H1 (cell line): ENCODE measurements around the gene SIAH3. TPM values are rescaled to one million over a fixed set of nuclear protein-coding genes. Genes with fewer than 3 reads are reported as not detected.

Source experiments
- CTCF ChIA-PET: fragments of 300-600 bp; sonication (Branson Sonifier 250); formaldehyde crosslinking; loops from one replicate; lab custom pipeline; 2021; ENCODE audit not compliant: partially characterized antibody; lab: Charles Lee
- POLR2A ChIA-PET: fragments of 300-600 bp; sonication (Branson Sonifier 250); formaldehyde crosslinking; loops from one replicate; lab custom pipeline; 2021; ENCODE audit warnings: inconsistent platforms; ENCODE audit not compliant: partially characterized antibody; lab: Charles Lee
- DNase-seq, 2 experiments: peaks; one replicate each; pipeline versions ENCODE4 v3.0.0 to v3.0.0-alpha.2; 2010 to 2022; ENCODE audit warnings: low spot score in 2 of 2, low read depth in 1 of 2, mixed read lengths in 1 of 2
- FAIRE-seq: peaks from 2 replicates; lab custom pipeline; 2011; peaks lifted over from hg19 to GRCh38; lab: Jason Lieb, UNC
- H2AFZ ChIP-seq: 2 replicates; pipeline ENCODE4 v1.8.1; 2012; ENCODE audit warnings: low read length, inconsistent platforms
- H2AK5ac ChIP-seq: 2 replicates; pipeline ENCODE4 v1.6.1; 2013; ENCODE audit warnings: low read depth, low read length
- H2BK120ac ChIP-seq: replicated peaks from 2 replicates; pipeline ENCODE3; 2013; ENCODE audit warnings: low read depth, low read length, inconsistent platforms
- H2BK12ac ChIP-seq: 2 replicates; pipeline ENCODE4 v1.6.1; 2013; ENCODE audit warnings: low read depth, low read length
- H2BK15ac ChIP-seq: 2 replicates; pipeline ENCODE4 v1.6.1; 2013; ENCODE audit warnings: low read length
- H2BK20ac ChIP-seq: 2 replicates; pipeline ENCODE4 v1.6.1; 2013; ENCODE audit warnings: low read length
- H2BK5ac ChIP-seq: 2 replicates; pipeline ENCODE4 v1.6.1; 2013; ENCODE audit warnings: low read depth, low read length
- H3K14ac ChIP-seq: 2 replicates; pipeline ENCODE4 v1.6.1; 2013; ENCODE audit warnings: inconsistent platforms; ENCODE audit not compliant: insufficient read length
- H3K18ac ChIP-seq: 2 replicates; pipeline ENCODE4 v1.6.1; 2013; ENCODE audit warnings: low read length; ENCODE audit errors: extremely low read depth
- H3K23ac ChIP-seq: 2 replicates; pipeline ENCODE4 v1.6.1; 2013; ENCODE audit warnings: inconsistent platforms; ENCODE audit not compliant: insufficient read length
- H3K23me2 ChIP-seq: 2 replicates; pipeline ENCODE4 v1.6.1; 2013; ENCODE audit warnings: low read depth, low read length
- H3K27ac ChIP-seq: 2 replicates; pipeline ENCODE4 v1.6.1; 2011; ENCODE audit warnings: low read depth, low read length, inconsistent platforms
- H3K27me3 ChIP-seq, 4 experiments: replicated peaks in 1 of 4; 1 replicate in 1 of 4; 2 replicates in 3 of 4; pipeline versions ENCODE4 v1.6.1 to v1.8.1; 2011 to 2013; ENCODE audit warnings: low read length in 3 of 4, mild to moderate bottlenecking in 3 of 4, inconsistent platforms in 2 of 4, mixed read lengths in 2 of 4, moderate library complexity in 1 of 4; ENCODE audit not compliant: control insufficient read depth in 3 of 4, insufficient read depth in 3 of 4; ENCODE audit errors: extremely low read depth in 1 of 4
- H3K36me3 ChIP-seq, 4 experiments: 2 replicates each; pipeline versions ENCODE4 v1.6.1 to v1.8.1; 2011 to 2013; ENCODE audit warnings: mild to moderate bottlenecking in 4 of 4, low read length in 3 of 4, moderate library complexity in 2 of 4, control low read depth in 1 of 4, inconsistent platforms in 1 of 4; ENCODE audit not compliant: insufficient read depth in 4 of 4, control insufficient read depth in 2 of 4
- H3K4ac ChIP-seq: replicated peaks from 2 replicates; pipeline ENCODE3; 2013; ENCODE audit warnings: low read length, low read depth, mixed read lengths, inconsistent platforms; ENCODE audit not compliant: insufficient read length
- H3K4me1 ChIP-seq, 4 experiments: replicated peaks in 1 of 4; 1 replicate in 1 of 4; 2 replicates in 3 of 4; pipeline versions ENCODE4 v1.6.1 to v1.8.1; 2011 to 2013; ENCODE audit warnings: low read length in 3 of 4, inconsistent platforms in 2 of 4, mixed read lengths in 1 of 4; ENCODE audit not compliant: insufficient read depth in 4 of 4, control insufficient read depth in 3 of 4
- H3K4me2 ChIP-seq, 2 experiments: 2 replicates each; pipeline versions ENCODE4 v1.6.1 to v1.8.1; 2011 to 2013; ENCODE audit warnings: low read depth in 2 of 2, low read length in 2 of 2, control low read depth in 1 of 2, inconsistent platforms in 1 of 2, mild to moderate bottlenecking in 1 of 2; ENCODE audit not compliant: insufficient read depth in 1 of 2
- H3K4me3 ChIP-seq, 4 experiments: fragments of 200-600, 300-600 bp in 1 of 4; sonication (generic), shearing (Covaris generic), sonication (Bioruptor Twin) in 1 of 4; 2 replicates each; pipeline versions ENCODE4 v1.5.1 to v1.8.1; 2011 to 2016; ENCODE audit warnings: low read length in 4 of 4, low read depth in 3 of 4, control low read depth in 2 of 4, inconsistent platforms in 2 of 4, mild to moderate bottlenecking in 2 of 4, mixed read lengths in 1 of 4, moderate library complexity in 1 of 4; ENCODE audit not compliant: insufficient read depth in 2 of 4; ENCODE audit errors: extremely low read depth in 1 of 4
- H3K56ac ChIP-seq: replicated peaks from 2 replicates; pipeline ENCODE3; 2013; ENCODE audit warnings: low read depth, mild to moderate bottlenecking, mixed read lengths, low read length, inconsistent platforms; ENCODE audit not compliant: insufficient read length
- H3K79me1 ChIP-seq: 2 replicates; pipeline ENCODE4 v1.6.1; 2013; ENCODE audit warnings: low read depth, low read length, control low read depth
- H3K79me2 ChIP-seq, 2 experiments: 2 replicates each; pipeline versions ENCODE4 v1.6.1 to v1.8.1; 2012 to 2013; ENCODE audit warnings: low read length in 2 of 2, mild to moderate bottlenecking in 2 of 2, inconsistent platforms in 1 of 2; ENCODE audit not compliant: insufficient read depth in 2 of 2, control insufficient read depth in 1 of 2
- H3K9ac ChIP-seq, 4 experiments: replicated peaks in 1 of 4; 1 replicate in 1 of 4; 2 replicates in 3 of 4; pipeline versions ENCODE4 v1.6.1 to v1.8.1; 2011 to 2013; ENCODE audit warnings: low read depth in 3 of 4, low read length in 3 of 4, control low read depth in 2 of 4, mild to moderate bottlenecking in 2 of 4, moderate library complexity in 2 of 4, inconsistent platforms in 1 of 4; ENCODE audit errors: extremely low read depth in 1 of 4
- H3K9me3 ChIP-seq, 2 experiments: 2 replicates each; pipeline versions ENCODE4 v1.6.1 to v1.8.1; 2012 to 2013; ENCODE audit warnings: mild to moderate bottlenecking in 2 of 2, moderate library complexity in 2 of 2, control low read depth in 1 of 2, inconsistent platforms in 1 of 2, low read depth in 1 of 2, low read length in 1 of 2, mixed read lengths in 1 of 2; ENCODE audit not compliant: insufficient read depth in 2 of 2
- H4K20me1 ChIP-seq, 2 experiments: replicated peaks in 1 of 2; 2 replicates each; pipeline versions ENCODE3 to v1.8.1; 2011 to 2013; ENCODE audit warnings: inconsistent platforms in 2 of 2, low read length in 2 of 2, mild to moderate bottlenecking in 1 of 2; ENCODE audit not compliant: insufficient read depth in 2 of 2, control insufficient read depth in 1 of 2
- H4K5ac ChIP-seq: 2 replicates; pipeline ENCODE4 v1.6.1; 2013; ENCODE audit warnings: low read length, low read depth, mixed read lengths, inconsistent platforms; ENCODE audit not compliant: insufficient read length
- H4K8ac ChIP-seq: 2 replicates; pipeline ENCODE4 v1.8.0; 2013; ENCODE audit warnings: mild to moderate bottlenecking, moderate library complexity, low read length, inconsistent platforms; ENCODE audit not compliant: insufficient read depth; ENCODE audit errors: extremely low read depth
- H4K91ac ChIP-seq: replicated peaks from 2 replicates; pipeline ENCODE3; 2013; ENCODE audit warnings: low read length, mixed read lengths, inconsistent platforms; ENCODE audit not compliant: insufficient read length
- EZH2 ChIP-seq: fragments of 200-600 bp; sonication (generic); IDR thresholded peaks from 2 replicates; pipeline ENCODE4 v1.7.1; 2012; ENCODE audit warnings: low read depth, mild to moderate bottlenecking, moderate library complexity, low read length, inconsistent platforms; ENCODE audit not compliant: severe bottlenecking
- FOSL1 ChIP-seq: IDR thresholded peaks from 2 replicates; pipeline ENCODE4 v1.6.1; 2011; ENCODE audit warnings: mild to moderate bottlenecking, low read depth, low read length, moderate library complexity; ENCODE audit not compliant: insufficient read depth
- RFX5 ChIP-seq: IDR thresholded peaks from 2 replicates; pipeline ENCODE4 v1.6.1; 2011; ENCODE audit warnings: low read depth, low read length, improper control_type of control experiment, borderline replicate concordance
- SRF ChIP-seq: IDR thresholded peaks from 2 replicates; pipeline ENCODE4 v1.6.1; 2011; ENCODE audit warnings: mild to moderate bottlenecking, low read depth, low read length, moderate library complexity
- TBP ChIP-seq: IDR thresholded peaks from 2 replicates; pipeline ENCODE4 v1.6.1; 2011; ENCODE audit warnings: low read depth, low read length, improper control_type of control experiment
- WGBS, 2 experiments: shearing (Covaris generic) in 1 of 2; methylation state at CpG; one replicate each; pipeline versions ENCODE4 v1.1.6 to v1.1.7; 2013 to 2015; ENCODE audit warnings: low lambda C conversion rate in 2 of 2, mixed read lengths in 2 of 2, inconsistent platforms in 1 of 2, low coverage in 1 of 2, missing lambda C conversion rate in 1 of 2; ENCODE audit not compliant: insufficient replicate concordance in 2 of 2, insufficient coverage in 1 of 2, insufficient read length in 1 of 2; ENCODE audit errors: extremely low coverage in 1 of 2, missing lambda C conversion rate in 1 of 2; 5-methylcytosine and 5-hydroxymethylcytosine counted together
- polyA plus RNA-seq, 7 experiments: library from polyadenylated mRNA; depleted of rRNA in 3 of 7; stranded (reverse) in 5 of 7; unstranded in 2 of 7; fragments of >200 nt in 5 of 7; fragments of 200-250 nt in 2 of 7; gene quantifications; 1 replicate in 5 of 7; 2 replicates in 1 of 7; 4 replicates in 1 of 7; pipeline versions ENCODE4 v1.2.1 to v1.2.3, GENCODE V29; 2011 to 2013; ENCODE audit warnings: missing spikeins in 2 of 7, mixed read lengths in 2 of 7
- total RNA-seq: library from RNA; stranded (reverse); fragmentation: NEBNext Ultra II Directional; extraction: Animal tissue kit (Norgen Biotek cat#: 25700); gene quantifications from 2 replicates; pipeline ENCODE4 v1.2.1, GENCODE V29; 2021

SIAH3 gene
- total and polyA plus RNA-seq, 2 of the 8 experiments (the other 6 are each of a cell fraction or from before 2014, with no cell fraction given): 0.15 to 0.17 TPM

- no peak for DNase-seq
- Histone ChIP-seq H2AFZ (no peak overlapping the region), H3K36me3 (no peaks in the 10 kb centered on the region), H3K79me2 (no peaks in the 10 kb centered on the region), H4K20me1 (no peaks in the 10 kb centered on the region), H3K56ac (no peak overlapping the region)
- TF ChIP-seq EZH2 (no peak), SRF (no peak), TBP (no peak), RFX5 (no peak), FOSL1 (no peak)
- TF ChIP-seq, all 59 proteins: peak for 0
- Histone ChIP-seq H2BK5ac (no peak overlapping the region), H2BK12ac (no peak overlapping the region), H3K9me3 (no peaks in the 10 kb centered on the region), H4K5ac (no peak overlapping the region), H3K4me3 (no peak overlapping the region), H4K8ac (no peak overlapping the region), H2AK5ac (no peak overlapping the region), H4K91ac (no peak overlapping the region), H3K18ac (no peak overlapping the region), H2BK120ac (no peak overlapping the region), H3K27me3 (no peaks in the 10 kb centered on the region; a peak in 1 of 7 replicates), H3K23ac (no peak overlapping the region), H3K23me2 (no peaks in the 10 kb centered on the region; the same call in 1 of the 2 replicates), H3K79me1 (no peaks in the 10 kb centered on the region), H2BK15ac (no peak overlapping the region), H3K4me1 (peaks cover 12 to 19% (median 16%) of the 10 kb centered on the region in 4 experiments), H3K4me2 (no peak overlapping the region), H3K14ac (no peak overlapping the region), H3K4ac (no peak overlapping the region), H3K9ac (no peak overlapping the region), H3K27ac (no peak overlapping the region), H2BK20ac (0 out of 2 replicates have a peak overlapping the region, but pooled peaks have one; percentile 13)
- WGBS, 2 experiments: 96% methylated on average over 4 of the region's 4 CpGs; no CpG with 5 or more reads in 1 of the 2 experiments
- POLR2A ChIA-PET: no interaction called here
- no peak for FAIRE-seq
- CTCF ChIA-PET: interaction anchor here (1.3 kb wide), 1 partner anchor 36 kb away, joined by 3 read pairs; no protein-coding TSS in a partner anchor
Observed at GRCh38 chr13:45765464-45765863, 86.1 kb downstream of the SIAH3 start.
